Type B pancreatic cell (in vitro differentiated cells): ENCODE data around the gene MYOM3. TPM values are rescaled to one million over a fixed set of nuclear protein-coding genes. Genes with fewer than 3 reads are reported as not detected.

ENCODE experiments used
- DNase-seq: peaks from one replicate; pipeline ENCODE4 v3.0.0; 2021; ENCODE audit warnings: mixed read lengths; ENCODE audit not compliant: unreplicated experiment; ENCODE audit errors: extremely low spot score
- H3K27ac Mint-ChIP-seq: 2 replicates; pipeline ENCODE4 v1.8.0; 2021; ENCODE audit warnings: mild to moderate bottlenecking, mixed read lengths
- H3K27me3 Mint-ChIP-seq: 2 replicates; pipeline ENCODE4 v1.8.0; 2021; ENCODE audit warnings: mixed read lengths
- H3K36me3 Mint-ChIP-seq: 2 replicates; pipeline ENCODE4 v1.8.0; 2021; ENCODE audit warnings: mixed read lengths
- H3K4me1 Mint-ChIP-seq: one replicate; pipeline ENCODE4 v1.8.0; 2021; ENCODE audit warnings: mixed read lengths; ENCODE audit not compliant: unreplicated experiment
- H3K4me3 Mint-ChIP-seq: 2 replicates; pipeline ENCODE4 v1.8.0; 2021; ENCODE audit warnings: mild to moderate bottlenecking, mixed read lengths
- H3K9me3 Mint-ChIP-seq: 2 replicates; pipeline ENCODE4 v1.8.0; 2021; ENCODE audit warnings: mixed read lengths
- total RNA-seq: library from RNA; stranded (reverse); gene quantifications from 2 replicates; pipeline ENCODE4 v1.2.1, GENCODE V29; 2021; ENCODE audit warnings: low replicate concordance
- TF ChIP-seq, protein P1 (sequence below): fragments of 200-600 bp; sonication (generic); conservative IDR thresholded peaks from 2 replicates; pipeline ENCODE4 v1.5.0; 2021; ENCODE audit warnings: antibody characterized with exemption, mild to moderate bottlenecking

Gene MYOM3
- total RNA-seq, 1 donor from 2014 or later: 0.70 TPM

DNA sequence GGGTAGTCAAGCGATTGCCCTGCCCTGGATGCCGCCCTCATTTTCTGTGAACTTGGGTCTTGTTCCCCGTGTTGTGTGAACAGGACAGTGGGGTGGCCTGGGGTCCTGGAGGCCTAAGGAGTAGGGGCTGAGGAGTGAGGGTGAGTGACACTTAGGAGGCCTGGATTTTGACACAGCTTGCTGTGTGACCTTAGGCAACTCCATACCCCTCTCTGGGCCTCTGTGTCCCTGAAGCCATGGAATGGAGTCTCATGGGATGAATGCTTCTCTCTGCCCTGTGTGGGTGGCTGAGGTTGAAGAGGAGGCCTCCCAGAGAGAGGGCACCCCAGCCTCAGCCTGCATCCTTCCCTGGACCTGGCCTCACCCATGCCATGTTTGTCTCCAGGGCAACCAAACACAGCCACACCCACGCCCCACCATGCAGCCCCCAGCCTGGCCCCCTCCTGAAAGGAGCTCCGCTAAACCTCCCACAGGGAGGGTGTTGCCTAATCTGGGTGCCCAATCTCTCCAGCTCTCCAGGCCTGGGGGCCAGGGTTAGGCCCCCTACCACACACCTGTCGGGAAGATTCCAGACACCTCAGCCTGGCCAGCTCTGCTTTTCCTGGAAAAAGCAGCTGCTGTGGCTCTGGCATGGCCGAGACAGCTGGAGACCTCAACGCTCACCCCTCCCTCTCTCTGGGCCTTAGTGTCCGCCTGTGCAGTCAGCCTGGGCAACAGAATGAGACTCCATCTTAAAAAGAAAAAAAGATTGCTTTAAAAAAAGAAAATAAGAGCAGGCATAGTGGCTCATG is 9.9 kb downstream of the MYOM3 start:
- Mint-ChIP-seq H3K4me3 (no peak overlapping the region), H3K36me3 (no peaks in the 10 kb centered on the region), H3K9me3 (no peaks in the 10 kb centered on the region), H3K4me1 (peaks cover 29% of the 10 kb centered on the region), H3K27ac (peak overlapping the region; percentile 37), H3K27me3 (no peaks in the 10 kb centered on the region)
- no peak for DNase-seq
- TF ChIP-seq, protein P1, sequence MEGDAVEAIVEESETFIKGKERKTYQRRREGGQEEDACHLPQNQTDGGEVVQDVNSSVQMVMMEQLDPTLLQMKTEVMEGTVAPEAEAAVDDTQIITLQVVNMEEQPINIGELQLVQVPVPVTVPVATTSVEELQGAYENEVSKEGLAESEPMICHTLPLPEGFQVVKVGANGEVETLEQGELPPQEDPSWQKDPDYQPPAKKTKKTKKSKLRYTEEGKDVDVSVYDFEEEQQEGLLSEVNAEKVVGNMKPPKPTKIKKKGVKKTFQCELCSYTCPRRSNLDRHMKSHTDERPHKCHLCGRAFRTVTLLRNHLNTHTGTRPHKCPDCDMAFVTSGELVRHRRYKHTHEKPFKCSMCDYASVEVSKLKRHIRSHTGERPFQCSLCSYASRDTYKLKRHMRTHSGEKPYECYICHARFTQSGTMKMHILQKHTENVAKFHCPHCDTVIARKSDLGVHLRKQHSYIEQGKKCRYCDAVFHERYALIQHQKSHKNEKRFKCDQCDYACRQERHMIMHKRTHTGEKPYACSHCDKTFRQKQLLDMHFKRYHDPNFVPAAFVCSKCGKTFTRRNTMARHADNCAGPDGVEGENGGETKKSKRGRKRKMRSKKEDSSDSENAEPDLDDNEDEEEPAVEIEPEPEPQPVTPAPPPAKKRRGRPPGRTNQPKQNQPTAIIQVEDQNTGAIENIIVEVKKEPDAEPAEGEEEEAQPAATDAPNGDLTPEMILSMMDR: no peak

DNA sequence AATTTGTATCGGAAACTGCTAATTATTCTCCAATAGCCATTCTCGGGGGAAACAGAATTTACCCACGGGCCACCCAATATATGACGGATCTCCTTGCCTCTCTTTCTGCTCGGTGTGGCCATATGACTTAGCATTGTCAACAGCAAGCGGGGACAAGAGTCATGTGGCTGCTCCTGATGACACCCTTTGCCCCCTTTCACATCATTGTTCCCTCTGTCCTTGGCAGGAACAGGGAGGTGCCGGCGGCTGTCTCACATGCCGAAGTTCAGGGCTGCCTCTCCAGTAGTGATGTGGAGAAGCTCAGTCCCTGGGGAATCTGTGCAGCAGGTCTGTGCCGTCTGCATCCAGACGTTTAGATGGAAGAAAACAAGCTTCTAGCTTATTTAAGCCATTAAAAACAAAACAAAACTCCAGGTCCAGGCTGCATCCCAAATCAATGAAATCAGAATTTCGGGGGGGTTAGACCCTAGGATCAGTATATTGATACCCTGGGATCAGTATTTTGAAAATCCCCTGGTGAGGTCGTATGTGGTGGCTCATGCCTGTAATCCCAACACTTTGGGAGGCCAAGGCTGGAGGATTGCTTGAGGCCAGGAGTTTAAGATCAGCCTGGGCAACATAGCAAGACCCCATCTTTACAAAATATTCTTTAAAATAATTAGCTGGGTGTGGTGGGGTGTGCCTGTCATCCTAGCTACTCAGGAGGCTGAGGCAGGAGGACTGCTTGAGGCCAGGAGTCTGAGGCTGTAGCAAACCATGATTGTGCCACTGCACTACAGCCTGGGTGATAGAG is 10.8 kb downstream of the MYOM3 start:
- Mint-ChIP-seq H3K4me3 (no peak overlapping the region), H3K9me3 (no peaks in the 10 kb centered on the region), H3K4me1 (peaks cover 28% of the 10 kb centered on the region), H3K27me3 (no peaks in the 10 kb centered on the region), H3K27ac (peak overlapping the region; percentile 76), H3K36me3 (no peaks in the 10 kb centered on the region)
- TF ChIP-seq, protein P1: no peak
- no peak for DNase-seq

DNA sequence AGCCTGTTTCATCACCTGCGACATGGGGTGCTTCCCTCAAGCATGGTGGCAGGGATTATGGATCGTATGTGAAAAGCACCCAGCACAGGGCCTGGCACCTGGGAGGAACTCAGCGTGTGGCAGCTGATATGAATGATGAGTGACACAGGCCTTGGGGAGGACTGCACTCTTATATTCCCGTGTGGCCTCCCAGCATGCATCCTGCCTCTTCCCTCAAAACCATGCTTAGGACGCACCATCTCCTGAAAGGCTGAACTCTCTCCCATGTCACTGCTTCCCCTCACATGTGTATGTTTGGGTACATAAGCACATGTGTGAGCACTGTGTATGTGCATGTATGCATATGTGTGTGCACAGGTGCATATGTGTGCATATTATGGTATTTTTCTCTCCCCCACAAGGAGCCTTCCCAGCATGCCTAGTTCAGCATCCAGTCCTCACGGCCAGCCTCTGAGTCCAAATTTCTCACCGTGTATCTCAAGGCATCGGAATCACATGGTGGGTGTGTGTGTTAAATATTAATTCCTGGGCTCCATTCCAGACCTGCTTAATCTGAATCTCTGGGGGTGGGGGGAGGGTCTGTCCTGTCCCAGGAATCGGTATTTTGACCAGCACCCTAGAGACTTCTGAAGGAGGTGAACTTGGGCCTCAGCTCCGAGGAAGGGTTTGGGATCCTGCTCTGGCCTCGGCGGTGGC is 12.8 kb downstream of the MYOM3 start:
- peaks cover 26% of the 10 kb centered on the region for H3K4me1 Mint-ChIP-seq
- no peaks in the 10 kb centered on the region for H3K36me3 Mint-ChIP-seq
- no peak for DNase-seq
- TF ChIP-seq, protein P1: no peak
- H3K27ac Mint-ChIP-seq: peak overlapping the region; percentile 76
- no peaks in the 10 kb centered on the region for H3K27me3 Mint-ChIP-seq
- no peak overlapping the region for H3K4me3 Mint-ChIP-seq
- H3K9me3 Mint-ChIP-seq: no peaks in the 10 kb centered on the region

DNA sequence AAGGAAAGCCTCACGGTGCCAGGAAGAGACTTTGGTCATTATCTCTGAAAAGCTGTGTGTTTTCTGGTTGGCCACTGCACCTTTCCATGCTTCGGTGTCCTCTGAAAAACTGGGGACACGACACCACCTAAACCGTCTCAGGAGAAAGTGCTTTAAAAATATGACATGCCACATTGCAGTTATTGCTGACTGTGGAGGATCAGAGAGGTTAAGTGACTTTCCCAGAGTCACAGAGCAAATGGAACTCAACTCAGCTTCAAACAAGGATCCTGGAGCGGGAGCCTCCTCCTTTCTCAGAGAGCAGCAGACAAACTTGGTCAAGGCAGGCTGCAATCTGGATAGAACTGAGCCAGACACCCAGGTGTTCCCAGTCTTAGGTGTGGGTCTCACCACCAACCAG is 13.8 kb downstream of the MYOM3 start:
- DNase-seq: no peak
- Mint-ChIP-seq H3K27ac (no peak overlapping the region), H3K4me3 (no peak overlapping the region), H3K4me1 (peaks cover 16% of the 10 kb centered on the region), H3K9me3 (no peaks in the 10 kb centered on the region), H3K27me3 (no peaks in the 10 kb centered on the region), H3K36me3 (no peaks in the 10 kb centered on the region)
- TF ChIP-seq, protein P1: no peak

DNA sequence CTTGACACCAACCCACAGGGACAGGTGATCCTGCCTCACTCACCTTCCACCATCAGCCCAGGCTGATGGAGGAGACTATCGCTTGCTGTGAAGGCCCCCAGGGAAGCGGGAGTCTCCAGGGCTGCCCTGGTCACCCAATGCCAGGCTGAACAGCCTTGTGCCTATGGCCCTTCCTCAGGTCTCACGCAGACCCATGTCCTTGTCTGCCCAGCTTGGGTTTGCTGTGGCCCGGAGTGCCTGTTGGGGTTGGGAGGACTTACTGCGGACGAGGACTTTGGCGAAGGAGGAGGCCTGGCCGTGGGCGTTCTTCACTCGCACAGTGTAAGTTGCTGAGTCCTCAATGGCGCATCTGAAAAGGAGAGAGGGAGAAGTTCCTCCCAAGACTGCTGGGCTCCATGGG is 14.3 kb downstream of the MYOM3 start:
- no peaks in the 10 kb centered on the region for H3K36me3 Mint-ChIP-seq
- no peak for DNase-seq
- no peaks in the 10 kb centered on the region for H3K9me3 Mint-ChIP-seq
- H3K27ac Mint-ChIP-seq: no peak overlapping the region
- no peak overlapping the region for H3K4me3 Mint-ChIP-seq
- H3K4me1 Mint-ChIP-seq: peaks cover 16% of the 10 kb centered on the region
- TF ChIP-seq, protein P1: no peak
- no peaks in the 10 kb centered on the region for H3K27me3 Mint-ChIP-seq
